B cell (primary cell): ENCODE results near the gene RNF17. TPM values are rescaled to one million over a fixed set of nuclear protein-coding genes. Genes with fewer than 3 reads are reported as not detected.

Experiments
- ATAC-seq: fragments of 200-7000 bp; cut with Tn5 transposase; one replicate; pipeline ENCODE4 v1.10.0; 2021; ENCODE audit warnings: low read depth, mild to moderate bottlenecking, moderate number of reproducible peaks, moderate library complexity
- CTCF ChIA-PET: fragments of 350-600 bp; sonication (Branson Sonifier 250); formaldehyde crosslinking; loops from one replicate; lab custom pipeline; 2021; ENCODE audit warnings: antibody characterized with exemption, inconsistent platforms; lab: Charles Lee
- POLR2A ChIA-PET: fragments of 350-600 bp; sonication (Branson Sonifier 250); formaldehyde crosslinking; loops from one replicate; lab custom pipeline; 2021; ENCODE audit warnings: antibody characterized with exemption; lab: Charles Lee
- DNase-seq: peaks from one replicate; pipeline ENCODE4 v3.0.0; 2013
- H2AFZ ChIP-seq: 2 replicates; pipeline ENCODE4 v1.6.1; 2012; ENCODE audit warnings: mild to moderate bottlenecking, low read depth, low read length; ENCODE audit not compliant: insufficient read depth, poor library complexity, severe bottlenecking
- H3K27ac ChIP-seq, 2 donors: 1 replicate in 1 of 2; 2 replicates in 1 of 2; pipeline ENCODE4 v1.5.1; 2012 to 2013; ENCODE audit warnings: low read length in 2 of 2, mild to moderate bottlenecking in 2 of 2, moderate library complexity in 1 of 2
- H3K27me3 ChIP-seq, 4 experiments: fragments of 200-600 bp in 1 of 4; sonication (generic) in 1 of 4; replicated peaks in 1 of 4; 1 replicate in 2 of 4; 2 replicates in 2 of 4; pipeline versions ENCODE4 v1.6.1 to v1.7.0; 2013 to 2016; ENCODE audit warnings: low read length in 3 of 4, mild to moderate bottlenecking in 2 of 4, mixed read lengths in 1 of 4, moderate library complexity in 1 of 4; ENCODE audit not compliant: insufficient read depth in 4 of 4, control insufficient read depth in 3 of 4; ENCODE audit errors: control extremely low read depth in 1 of 4
- H3K36me3 ChIP-seq, 2 experiments: replicated peaks in 1 of 2; 1 replicate in 1 of 2; 2 replicates in 1 of 2; pipeline versions ENCODE4 v1.6.1 to v1.7.1; 2013; ENCODE audit warnings: low read length in 1 of 2; ENCODE audit not compliant: insufficient read depth in 2 of 2, control insufficient read depth in 1 of 2; ENCODE audit errors: control extremely low read depth in 1 of 2, extremely low read depth in 1 of 2
- H3K4me1 ChIP-seq, 2 donors: fragments of 200-600 bp in 1 of 2; sonication (generic) in 1 of 2; 1 replicate in 1 of 2; 2 replicates in 1 of 2; pipeline versions ENCODE4 v1.5.1 to v1.6.1; 2013 to 2017; ENCODE audit warnings: low read length in 2 of 2; ENCODE audit not compliant: control insufficient read depth in 2 of 2, insufficient read depth in 2 of 2
- H3K4me2 ChIP-seq: replicated peaks from 2 replicates; pipeline ENCODE3; 2012; ENCODE audit warnings: mild to moderate bottlenecking, low read depth, low read length; ENCODE audit not compliant: poor library complexity, severe bottlenecking
- H3K4me3 ChIP-seq, 5 experiments: fragments of 200-600 bp in 1 of 5; sonication (generic) in 1 of 5; 1 replicate in 3 of 5; 2 replicates in 2 of 5; pipeline versions ENCODE4 v1.5.1 to v1.7.0; 2011 to 2016; ENCODE audit warnings: low read length in 4 of 5, mild to moderate bottlenecking in 4 of 5, low read depth in 2 of 5, control low read depth in 1 of 5, moderate library complexity in 1 of 5; ENCODE audit not compliant: insufficient read depth in 1 of 5; ENCODE audit errors: control extremely low read depth in 1 of 5, extremely low read depth in 1 of 5
- H3K79me2 ChIP-seq: fragments of 200-600 bp; sonication (generic); one replicate; pipeline ENCODE4 v1.6.0; 2016; ENCODE audit warnings: low read length; ENCODE audit not compliant: control insufficient read depth, insufficient read depth
- H3K9ac ChIP-seq: fragments of 200-600 bp; sonication (generic); 2 replicates; pipeline ENCODE4 v1.6.1; 2017; ENCODE audit warnings: mild to moderate bottlenecking, low read length, moderate library complexity
- H3K9me3 ChIP-seq, 3 donors: one replicate each; pipeline versions ENCODE4 v1.6.1 to v1.7.1; 2013; ENCODE audit warnings: low read length in 2 of 3; ENCODE audit not compliant: control insufficient read depth in 2 of 3, insufficient read depth in 1 of 3; ENCODE audit errors: control extremely low read depth in 1 of 3
- H4K20me1 ChIP-seq: 2 replicates; pipeline ENCODE4 v1.6.0; 2012; ENCODE audit warnings: mild to moderate bottlenecking, low read length; ENCODE audit not compliant: insufficient read depth, control insufficient read depth, poor library complexity, severe bottlenecking
- H3K27ac Mint-ChIP-seq: one replicate; pipeline ENCODE4 v1.8.0; 2021; ENCODE audit warnings: mixed read lengths
- H3K27me3 Mint-ChIP-seq: one replicate; pipeline ENCODE4 v1.8.0; 2021; ENCODE audit warnings: mixed read lengths
- H3K4me1 Mint-ChIP-seq: one replicate; pipeline ENCODE4 v1.8.0; 2021; ENCODE audit warnings: mixed read lengths
- H3K4me3 Mint-ChIP-seq: one replicate; pipeline ENCODE4 v1.8.0; 2021; ENCODE audit warnings: mixed read lengths
- H3K9me3 Mint-ChIP-seq: one replicate; pipeline ENCODE4 v1.8.0; 2022; ENCODE audit warnings: mixed read lengths; ENCODE audit not compliant: insufficient read depth
- CTCF ChIP-seq: fragments of 200-600 bp; IDR thresholded peaks from one replicate; pipeline ENCODE4 v1.8.0; 2022; ENCODE audit warnings: antibody characterized with exemption, mild to moderate bottlenecking
- EZH2 ChIP-seq: IDR thresholded peaks from 2 replicates; pipeline ENCODE4 v1.6.1; 2012; ENCODE audit warnings: borderline replicate concordance, low read depth, mild to moderate bottlenecking, moderate library complexity, low read length; ENCODE audit not compliant: insufficient read depth, poor library complexity, severe bottlenecking
- WGBS: methylation state at CpG from one replicate; pipeline ENCODE4 v1.1.5; 2013; ENCODE audit warnings: missing lambda C conversion rate; ENCODE audit not compliant: insufficient coverage; 5-methylcytosine and 5-hydroxymethylcytosine counted together
- intact Hi-C: fragments of 100-400 bp; cut with micrococcal nuclease; formaldehyde crosslinking; loops from one replicate; pipeline ENCODE4 v1.10.0; 2022
- polyA plus RNA-seq: library from polyadenylated mRNA; depleted of rRNA; stranded (reverse); fragments of >200 nt; gene quantifications from 2 replicates; pipeline ENCODE4 v1.2.3, GENCODE V29; 2012
- total RNA-seq, 2 donors: library from RNA; stranded (reverse); fragments of 120-200 nt in 1 of 2; gene quantifications; 1 replicate in 1 of 2; 2 replicates in 1 of 2; pipeline versions ENCODE4 v1.2.3 to v1.2.4, GENCODE V29; 2013 to 2022

Gene RNF17
- total and polyA plus RNA-seq, 2 donors (not counting 1 experiment from before 2014, with no cell fraction given) = 0.12 TPM; not detected in 1

- Mint-ChIP-seq H3K27ac (no peak overlapping the region), H3K4me1 (no peaks in the 10 kb centered on the region), H3K27me3 (no peaks in the 10 kb centered on the region), H3K4me3 (no peak overlapping the region), H3K9me3 (no peaks in the 10 kb centered on the region)
- Histone ChIP-seq H3K36me3 (peaks cover 0 to 17% of the 10 kb centered on the region in 2 experiments), H3K9ac (no peak overlapping the region), H4K20me1 (no peaks in the 10 kb centered on the region), H3K79me2 (peaks cover 17% of the 10 kb centered on the region), H3K9me3 (no peaks in the 10 kb centered on the region), H3K4me2 (no peak overlapping the region), H3K4me3 (no peak overlapping the region), H3K27ac (no peak overlapping the region), H2AFZ (no peak overlapping the region), H3K4me1 (no peaks in the 10 kb centered on the region), H3K27me3 (no peaks in the 10 kb centered on the region)
- DNase-seq (no peak), ATAC-seq (no peak)
- intact Hi-C loops = no loop called here
- ChIA-PET POLR2A (no interaction called here), CTCF (no interaction called here)
- TF ChIP-seq CTCF (no peak), EZH2 (no peak)
- no CpG with 5 or more reads among the region's 2 CpGs for WGBS
Observed at GRCh38 chr13:24910502-24911132, 146.6 kb downstream of the RNF17 start.

DNA sequence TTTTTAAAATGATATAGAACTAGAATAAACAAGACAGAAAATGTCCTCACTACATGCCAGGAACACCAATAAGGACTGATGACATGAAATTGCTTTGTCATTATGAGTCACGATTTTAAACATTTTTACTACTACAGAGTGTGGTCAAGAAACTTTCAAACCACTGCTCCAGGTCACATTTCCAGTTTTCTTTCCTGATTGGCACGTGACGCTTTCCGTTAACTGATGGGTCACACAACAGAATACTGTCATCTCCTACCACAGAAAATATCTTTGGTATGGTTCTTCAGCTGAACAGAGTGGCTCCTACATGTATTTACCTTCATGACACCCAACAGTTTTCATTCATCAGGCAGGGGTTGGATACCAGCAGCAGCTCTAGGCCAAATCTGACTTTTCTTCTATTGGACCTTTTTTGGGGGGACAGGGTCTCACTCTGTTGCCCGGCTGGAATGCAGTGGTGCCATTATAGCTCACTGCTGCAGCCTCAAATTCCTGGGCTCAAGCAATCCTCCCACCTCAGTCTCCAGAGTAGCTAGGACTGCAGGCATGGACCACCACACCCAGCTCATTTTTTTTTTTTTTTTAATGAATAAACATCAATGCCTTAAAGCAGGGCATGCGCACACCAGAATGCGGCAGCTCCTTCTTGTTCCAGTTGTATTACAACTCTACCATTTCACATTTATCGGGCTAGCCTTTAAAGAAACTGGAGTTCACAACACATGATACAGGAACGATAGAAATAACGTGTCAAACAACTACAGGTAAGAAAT lies 147.4 kb downstream of the RNF17 start:
- no peak for ATAC-seq
- no peaks in the 10 kb centered on the region for H3K27me3 Mint-ChIP-seq
- TF ChIP-seq EZH2 (no peak), CTCF (no peak)
- Histone ChIP-seq H3K4me2 (no peak overlapping the region), H3K4me1 (no peaks in the 10 kb centered on the region), H3K79me2 (peaks cover 23% of the 10 kb centered on the region), H2AFZ (no peak overlapping the region), H3K27ac (no peak overlapping the region), H3K36me3 (peaks cover 0 to 10% of the 10 kb centered on the region in 2 experiments), H4K20me1 (no peaks in the 10 kb centered on the region), H3K9ac (no peak overlapping the region), H3K9me3 (no peaks in the 10 kb centered on the region), H3K27me3 (no peaks in the 10 kb centered on the region), H3K4me3 (no peak overlapping the region)
- POLR2A ChIA-PET = no interaction called here
- no peaks in the 10 kb centered on the region for H3K9me3 Mint-ChIP-seq
- 91% methylated on average over 7 of the region's 10 CpGs for WGBS
- CTCF ChIA-PET = no interaction called here
- no peaks in the 10 kb centered on the region for H3K4me1 Mint-ChIP-seq
- H3K27ac Mint-ChIP-seq = no peak overlapping the region
- no peak for DNase-seq
- H3K4me3 Mint-ChIP-seq = no peak overlapping the region
- intact Hi-C loops = no loop called here
